GM19238 (cell line): Measurements from ENCODE around the gene BOK.
A peak's percentile ranks its signal among the peaks of the same experiment; 100 is the strongest.

Experiments
- DNase-seq: peaks from one replicate; pipeline ENCODE4 v3.0.0; 2011; ENCODE audit warnings: low spot score; ENCODE audit not compliant: insufficient read length

Gene BOK

GRCh38 chr2:241598061-241598460, 39.5 kb downstream of the BOK start:
- no peak for DNase-seq

- no peak for DNase-seq
Observed at GRCh38 chr2:241598487-241598886, 39.9 kb downstream of the BOK start.

- DNase-seq = no peak
Observed at GRCh38 chr2:241599615-241600014, 41.1 kb downstream of the BOK start.

- no peak for DNase-seq
Observed at GRCh38 chr2:241601841-241602240, 43.3 kb downstream of the BOK start.

GRCh38 chr2:241602720-241603119, 44.2 kb downstream of the BOK start:
- no peak for DNase-seq

GRCh38 chr2:241603686-241604085, 45.1 kb downstream of the BOK start:
- no peak for DNase-seq

DNA sequence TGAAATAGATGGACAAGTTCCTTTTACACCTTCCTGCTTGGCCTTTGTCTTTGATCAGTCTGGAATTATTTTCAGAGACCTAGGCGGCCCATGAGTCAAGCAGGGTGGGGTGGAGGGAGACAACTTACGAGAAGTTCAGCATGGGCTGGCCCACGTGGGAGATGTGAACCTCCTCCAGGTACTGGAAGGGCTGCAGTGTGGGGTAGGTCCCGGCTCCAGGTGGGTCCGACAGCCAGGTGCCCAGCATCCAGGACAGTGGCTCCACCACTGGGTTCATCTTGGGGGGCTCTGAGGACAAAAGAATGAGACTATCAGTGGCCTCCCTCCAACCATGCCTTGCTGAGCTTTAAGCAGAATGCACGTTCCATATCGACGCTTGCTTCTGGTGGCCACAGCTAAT, 47.6 kb downstream of the BOK start:
- DNase-seq = no peak

DNA sequence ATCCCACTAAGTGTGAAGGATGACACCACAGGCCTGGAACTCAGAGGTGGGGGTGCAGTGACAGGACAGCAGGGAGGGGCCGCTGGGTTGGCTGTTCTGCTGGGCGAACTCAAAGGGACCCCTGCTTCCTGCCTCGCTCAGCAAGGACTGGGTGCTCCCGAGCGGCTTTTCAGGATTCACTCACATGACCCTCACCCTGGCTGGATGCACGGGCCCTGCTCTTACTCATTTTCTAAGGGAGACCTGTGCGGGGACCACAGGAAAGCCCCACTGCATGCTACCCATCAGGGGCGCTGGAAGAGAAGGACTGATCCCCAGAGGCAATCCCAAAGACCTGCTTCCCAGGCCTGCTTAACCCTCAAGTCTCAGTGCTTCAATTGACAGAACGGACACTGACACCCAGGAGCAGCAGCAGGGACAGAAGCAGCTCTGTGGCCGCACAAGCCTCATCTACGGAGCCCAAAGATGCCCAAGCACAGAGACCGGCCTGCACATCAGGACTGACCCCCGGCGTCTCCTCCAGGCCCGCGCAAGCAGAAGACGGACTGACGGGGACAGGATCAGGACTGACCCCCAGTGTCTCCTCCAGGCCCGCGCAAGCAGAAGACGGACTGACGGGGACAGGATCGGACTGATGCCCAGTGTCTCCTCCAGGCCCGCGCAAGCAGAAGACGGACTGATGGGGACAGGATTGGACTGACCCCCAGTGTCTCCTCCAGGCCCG, 48.8 kb downstream of the BOK start:
- no peak for DNase-seq

DNA sequence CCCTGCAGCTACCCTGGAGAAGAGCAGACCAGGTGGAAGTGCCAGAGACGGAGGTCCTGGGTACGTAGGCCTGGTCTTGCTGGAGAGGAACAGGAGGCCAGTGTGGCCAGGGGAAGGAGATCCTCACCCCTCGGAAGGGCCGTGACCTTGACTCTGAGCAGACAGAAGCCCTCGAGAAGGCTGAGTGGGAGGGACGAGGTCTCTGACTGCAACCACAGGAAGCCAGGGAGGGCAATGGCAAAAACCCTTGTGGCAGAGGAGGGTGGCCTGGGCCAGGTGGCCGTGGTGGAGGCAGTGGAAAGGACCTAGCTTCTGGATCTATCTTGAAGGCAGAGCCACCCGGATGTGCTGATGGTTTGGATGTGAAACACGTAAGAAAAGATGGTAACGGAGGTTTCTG, 50.3 kb downstream of the BOK start:
- no peak for DNase-seq

GRCh38 chr2:241609859-241610793, 51.6 kb downstream of the BOK start:
- DNase-seq = peak; percentile 90

DNA sequence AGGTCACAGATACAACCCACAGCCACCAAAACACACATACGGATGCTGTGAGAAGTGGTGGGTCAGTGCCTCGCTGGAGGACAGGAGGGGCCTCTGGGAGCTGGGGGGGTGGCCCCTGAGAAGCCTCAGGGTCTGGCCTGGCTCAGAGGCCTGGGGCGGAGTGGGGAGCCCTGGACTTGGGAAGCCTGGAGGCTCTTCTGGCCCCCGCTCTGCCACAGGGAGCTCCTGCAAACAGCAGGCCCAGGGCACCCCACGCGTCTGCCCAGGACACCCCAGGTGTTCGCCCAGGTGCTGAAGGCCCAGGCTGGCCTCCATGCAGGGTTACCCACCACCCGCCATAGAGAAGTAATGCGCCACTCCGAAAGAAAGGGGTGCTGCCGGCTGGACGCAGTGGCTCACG, 52.5 kb downstream of the BOK start:
- no peak for DNase-seq

- DNase-seq = no peak
Observed at GRCh38 chr2:241612156-241613016, 53.8 kb downstream of the BOK start.

- DNase-seq = no peak
Observed at GRCh38 chr2:241613017-241613780, 54.7 kb downstream of the BOK start.

DNA sequence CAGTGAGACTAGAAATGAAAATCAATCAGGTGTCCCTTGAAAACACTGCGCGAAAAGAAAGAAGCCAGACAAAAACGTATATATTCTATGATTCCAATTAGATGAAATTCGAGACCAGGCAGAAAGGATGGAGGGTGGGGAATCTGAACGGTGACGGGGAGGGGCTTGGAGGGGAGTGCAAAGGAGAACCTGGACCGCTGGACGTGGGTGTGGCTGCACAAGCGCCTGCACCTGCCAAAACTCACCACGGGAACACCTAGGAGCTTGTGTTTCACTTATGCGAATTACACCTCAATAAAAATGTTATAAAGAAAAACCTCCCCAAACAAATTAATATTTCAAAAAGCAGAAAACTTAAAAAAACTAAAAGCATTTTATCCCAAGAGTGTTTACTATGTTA, 56.5 kb downstream of the BOK start:
- DNase-seq = no peak

DNA sequence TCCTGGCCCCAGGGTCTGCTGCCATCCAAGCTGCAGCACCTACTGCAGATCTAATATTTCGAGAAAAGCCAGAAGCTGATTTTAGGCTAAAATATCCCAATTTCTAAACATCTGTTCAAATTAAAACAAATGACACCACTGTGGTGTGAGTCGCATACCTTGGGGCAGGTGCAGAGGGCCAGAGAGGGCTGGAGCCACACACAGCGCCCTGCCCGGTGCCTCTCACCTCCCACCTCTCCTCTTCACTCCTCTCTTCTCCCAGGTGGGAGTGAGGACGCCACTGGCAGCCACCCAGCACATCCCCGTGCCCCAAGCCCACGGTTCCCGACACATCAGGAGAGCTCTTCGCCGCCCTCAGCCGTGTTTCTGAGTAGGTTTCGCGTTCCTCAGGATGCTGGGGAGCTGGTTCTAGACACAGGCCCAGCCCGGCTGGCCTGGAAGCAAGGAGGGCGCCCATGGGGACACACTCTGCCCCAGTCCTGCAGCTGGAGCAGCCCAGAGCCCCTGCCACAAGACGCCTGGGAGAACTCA, 57.0 kb downstream of the BOK start:
- no peak for DNase-seq

- DNase-seq = no peak
Observed at GRCh38 chr2:241616168-241617125, 57.9 kb downstream of the BOK start.

DNA sequence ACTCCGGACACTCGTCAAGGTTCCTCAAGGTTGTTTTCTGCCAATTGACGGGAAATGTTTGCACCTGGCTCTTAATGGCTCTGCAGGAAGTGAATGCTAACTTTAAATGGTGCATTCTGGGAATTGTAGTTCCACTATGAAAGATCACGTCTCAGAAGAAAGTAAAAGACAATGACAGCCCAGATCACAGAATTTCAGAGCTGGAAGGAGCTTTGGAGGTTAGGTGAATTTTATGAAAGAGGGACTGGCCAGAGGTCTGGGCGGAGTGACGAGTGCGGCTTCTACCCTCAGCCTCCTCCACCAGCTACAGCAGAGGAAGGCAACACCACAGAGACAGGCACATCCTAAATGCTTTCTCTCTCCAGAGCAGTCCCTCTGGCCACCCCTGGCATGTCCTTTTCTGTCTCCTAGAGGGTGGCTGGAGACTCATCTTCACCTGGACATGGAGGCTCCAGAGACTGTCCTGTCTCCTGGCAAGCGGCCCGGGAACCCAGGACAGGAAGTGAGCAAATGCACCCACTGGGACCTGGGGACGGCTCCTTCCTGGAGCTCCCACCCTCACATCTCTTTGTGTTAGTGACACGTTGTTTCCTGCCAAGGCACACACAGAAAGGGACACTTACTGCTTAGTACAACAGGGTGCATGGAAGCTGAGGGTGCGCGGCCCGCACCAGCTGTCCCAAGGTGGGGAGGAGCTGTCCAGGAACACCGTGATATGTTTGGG, 59.0 kb downstream of the BOK start:
- DNase-seq = peak; percentile 31

DNA sequence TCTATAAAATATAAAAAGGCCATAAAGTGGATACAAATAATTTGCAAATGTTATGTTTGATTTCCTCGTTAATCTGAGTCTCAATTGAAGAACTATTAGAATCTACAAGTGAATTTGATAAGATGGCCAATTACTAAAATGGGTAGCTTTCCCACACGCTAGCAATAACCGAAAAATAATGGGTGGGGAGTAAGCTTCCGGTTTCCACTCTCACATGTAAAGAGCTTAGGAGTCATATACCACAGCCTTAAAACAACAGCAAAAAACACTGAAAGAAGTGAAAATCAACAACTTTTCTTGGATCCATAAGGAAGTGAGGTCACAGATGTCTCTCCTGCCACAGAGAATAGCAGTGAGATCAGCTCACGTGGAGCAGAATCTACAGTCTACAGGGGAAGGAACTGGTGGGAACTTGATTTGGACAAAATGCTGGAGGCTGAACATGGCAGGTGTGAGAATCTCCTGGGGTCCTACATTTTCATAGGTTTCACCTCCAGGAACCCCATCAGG, 59.8 kb downstream of the BOK start:
- DNase-seq = no peak

DNA sequence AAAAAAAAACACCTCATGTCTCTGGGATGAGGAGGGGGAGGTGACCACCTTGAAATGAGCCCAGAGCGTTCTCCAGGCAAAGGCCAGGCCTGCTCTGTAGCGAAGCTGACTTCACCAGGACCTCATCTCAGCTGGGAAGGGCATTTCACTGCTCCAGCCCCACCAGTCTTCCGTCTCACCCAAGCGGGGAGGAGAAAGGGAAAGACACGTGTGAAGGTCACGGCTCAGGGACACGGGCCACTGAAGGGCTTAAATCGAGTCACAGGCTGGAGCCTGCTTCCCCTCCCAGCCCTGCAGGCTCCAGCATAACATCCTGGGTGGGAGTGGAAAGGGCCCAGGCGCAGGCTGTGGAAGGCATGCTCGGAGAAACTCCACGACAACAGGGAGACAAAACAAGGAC, 60.3 kb downstream of the BOK start:
- no peak for DNase-seq
